ENCODE measurements around the gene DOP1A. TPM values are rescaled to one million over a fixed set of nuclear protein-coding genes. Genes with fewer than 3 reads are reported as not detected.

DOP1A gene
- total RNA-seq, 4 donors from 2014 or later, result 25.8 to 52.9 (median 40.6) TPM

GRCh38 chr6:83042467-83043053, 24.9 kb upstream of the DOP1A start:
- WGBS, 2 donors (ENCODE audit: low coverage in 1 of 2), result 77 to 95% methylated on average over 3 to 4 of the region's 4 CpGs

GRCh38 chr6:83044091-83044768, 23.2 kb upstream of the DOP1A start:
- Histone ChIP-seq H3K27me3 (no peaks in the 10 kb centered on the region), H3K36me3 (no peaks in the 10 kb centered on the region), H3K27ac (no peak overlapping the region), H3K4me3 (no peak overlapping the region), H3K9me3 (no peaks in the 10 kb centered on the region), H3K4me1 (no peaks in the 10 kb centered on the region)
- in situ Hi-C loops (cut with MboI; ENCODE audit: low pct_ligation_motif_present in 1 of 4, low pct_unique_long_range_greater_than_20kb in 1 of 4, low sequenced_read_pairs in 3 of 4), result no loop called here
- DNase-seq, result no peak
- TF ChIP-seq, protein P1, sequence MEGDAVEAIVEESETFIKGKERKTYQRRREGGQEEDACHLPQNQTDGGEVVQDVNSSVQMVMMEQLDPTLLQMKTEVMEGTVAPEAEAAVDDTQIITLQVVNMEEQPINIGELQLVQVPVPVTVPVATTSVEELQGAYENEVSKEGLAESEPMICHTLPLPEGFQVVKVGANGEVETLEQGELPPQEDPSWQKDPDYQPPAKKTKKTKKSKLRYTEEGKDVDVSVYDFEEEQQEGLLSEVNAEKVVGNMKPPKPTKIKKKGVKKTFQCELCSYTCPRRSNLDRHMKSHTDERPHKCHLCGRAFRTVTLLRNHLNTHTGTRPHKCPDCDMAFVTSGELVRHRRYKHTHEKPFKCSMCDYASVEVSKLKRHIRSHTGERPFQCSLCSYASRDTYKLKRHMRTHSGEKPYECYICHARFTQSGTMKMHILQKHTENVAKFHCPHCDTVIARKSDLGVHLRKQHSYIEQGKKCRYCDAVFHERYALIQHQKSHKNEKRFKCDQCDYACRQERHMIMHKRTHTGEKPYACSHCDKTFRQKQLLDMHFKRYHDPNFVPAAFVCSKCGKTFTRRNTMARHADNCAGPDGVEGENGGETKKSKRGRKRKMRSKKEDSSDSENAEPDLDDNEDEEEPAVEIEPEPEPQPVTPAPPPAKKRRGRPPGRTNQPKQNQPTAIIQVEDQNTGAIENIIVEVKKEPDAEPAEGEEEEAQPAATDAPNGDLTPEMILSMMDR (IDR thresholded peaks at IDR 0.05), result no peak
- TF ChIP-seq EP300 (IDR thresholded peaks at IDR 0.05; ENCODE audit: low read depth) (no peak), POLR2AphosphoS5 (IDR thresholded peaks at IDR 0.05) (no peak), POLR2A (IDR thresholded peaks at IDR 0.05) (no peak)
- 86 to 92% methylated on average over 4 to 6 of the region's 6 CpGs for WGBS, 2 donors (ENCODE audit: low coverage in 1 of 2)
- intact Hi-C loops (cut with DNase I; ENCODE audit: low total_unique reads), result no loop called here

More at GRCh38 chr6:83042467-83043053, 24.9 kb upstream of the DOP1A start:
- no peaks in the 10 kb centered on the region for H3K27me3 ChIP-seq
- no peak for DNase-seq
- no peak overlapping the region for H3K27ac ChIP-seq
- no peaks in the 10 kb centered on the region for H3K4me1 ChIP-seq
- H3K4me3 ChIP-seq, result no peak overlapping the region
- TF ChIP-seq, protein P1 (IDR thresholded peaks at IDR 0.05), result no peak
- TF ChIP-seq POLR2AphosphoS5 (IDR thresholded peaks at IDR 0.05) (no peak), POLR2A (IDR thresholded peaks at IDR 0.05) (no peak), EP300 (IDR thresholded peaks at IDR 0.05; ENCODE audit: low read depth) (no peak)
- H3K9me3 ChIP-seq, result no peaks in the 10 kb centered on the region
- intact Hi-C loops (cut with DNase I; ENCODE audit: low total_unique reads), result no loop called here
- no peaks in the 10 kb centered on the region for H3K36me3 ChIP-seq
- in situ Hi-C loops (cut with MboI; ENCODE audit: low pct_ligation_motif_present in 1 of 4, low pct_unique_long_range_greater_than_20kb in 1 of 4, low sequenced_read_pairs in 3 of 4), result no loop called here

DNA sequence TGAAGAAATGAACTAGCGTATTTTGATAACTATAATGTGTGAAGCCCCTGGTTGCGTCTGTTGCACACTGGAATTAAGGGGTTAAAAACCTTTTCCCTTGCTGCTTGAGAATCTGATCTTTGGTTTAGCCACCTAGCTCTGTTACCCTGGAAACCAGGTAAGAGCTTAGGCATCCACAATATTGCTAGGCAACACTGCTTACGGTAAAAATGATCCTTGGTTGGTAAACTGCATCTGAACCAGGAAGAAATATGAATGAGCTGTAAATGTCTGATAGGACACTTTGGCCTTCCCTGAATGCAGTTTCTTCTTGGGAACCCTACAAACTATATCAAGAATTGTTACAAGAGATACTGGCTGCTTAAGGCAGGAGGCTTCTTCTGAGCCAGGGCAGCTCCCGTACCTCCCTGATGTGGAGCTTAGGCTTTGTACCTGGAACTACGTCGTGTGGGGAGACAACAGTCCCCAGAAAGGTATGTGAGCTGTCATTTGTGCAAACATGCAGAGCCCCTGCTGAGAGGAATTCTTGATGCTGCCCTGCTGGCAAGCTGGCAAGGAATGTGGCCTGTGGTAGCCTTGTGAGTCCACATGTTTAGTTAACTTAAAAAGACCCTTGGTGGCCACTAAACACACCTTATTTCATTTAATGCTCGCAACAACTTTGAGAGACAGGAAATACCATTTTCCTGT, 20.3 kb upstream of the DOP1A start:
- Histone ChIP-seq H3K9me3 (no peaks in the 10 kb centered on the region), H3K4me3 (no peak overlapping the region), H3K27me3 (no peaks in the 10 kb centered on the region), H3K27ac (no peak overlapping the region), H3K4me1 (no peaks in the 10 kb centered on the region), H3K36me3 (no peaks in the 10 kb centered on the region)
- intact Hi-C loops (cut with DNase I; ENCODE audit: low total_unique reads) (no loop called here), in situ Hi-C loops (cut with MboI; ENCODE audit: low pct_ligation_motif_present in 1 of 4, low pct_unique_long_range_greater_than_20kb in 1 of 4, low sequenced_read_pairs in 3 of 4) (no loop called here)
- TF ChIP-seq, protein P1 (IDR thresholded peaks at IDR 0.05), result no peak
- no peak for TF ChIP-seq POLR2A (IDR thresholded peaks at IDR 0.05)
- no peak for TF ChIP-seq POLR2AphosphoS5 (IDR thresholded peaks at IDR 0.05)
- no peak for TF ChIP-seq EP300 (IDR thresholded peaks at IDR 0.05; ENCODE audit: low read depth)
- DNase-seq, result no peak
- WGBS, 2 donors (ENCODE audit: low coverage in 1 of 2), result 90 to 95% methylated on average over 4 to 7 of the region's 7 CpGs
